GM12878 (cell line): Measurements from ENCODE around the gene BRCA2. TPM values are rescaled to one million over a fixed set of nuclear protein-coding genes. Genes with fewer than 3 reads are reported as not detected.

ENCODE experiments used
- BCL11A ChIP-seq: IDR thresholded peaks from 2 replicates; pipeline ENCODE4 v1.6.1; 2011; ENCODE audit warnings: low read depth, low read length
- CHD1 ChIP-seq: IDR thresholded peaks from 2 replicates; pipeline ENCODE4 v1.6.1; 2012; ENCODE audit warnings: low read depth, low read length, improper control_type of control experiment
- GATAD2B ChIP-seq: fragments of 450-650 bp; conservative IDR thresholded peaks from 2 replicates; pipeline ENCODE4 v1.6.1; 2017; ENCODE audit warnings: low read depth, mild to moderate bottlenecking, moderate library complexity
- IKZF1 ChIP-seq: fragments of 450-650 bp; conservative IDR thresholded peaks from 2 replicates; pipeline ENCODE4 v1.6.1; 2017; ENCODE audit warnings: antibody characterized with exemption, mild to moderate bottlenecking
- IRF4 ChIP-seq: IDR thresholded peaks from 2 replicates; pipeline ENCODE4 v1.6.1; 2011; ENCODE audit warnings: low read depth, low read length
- KDM1A ChIP-seq: fragments of 200-600 bp; sonication (generic); IDR thresholded peaks from 2 replicates; pipeline ENCODE4 v1.6.1; 2016; ENCODE audit warnings: borderline replicate concordance
- MEF2B ChIP-seq: fragments of 450-650 bp; IDR thresholded peaks from 2 replicates; pipeline ENCODE4 v1.6.1; 2018; ENCODE audit warnings: mild to moderate bottlenecking, moderate library complexity; ENCODE audit not compliant: partially characterized antibody, poor library complexity, severe bottlenecking
- MYC ChIP-seq: IDR thresholded peaks from 2 replicates; pipeline ENCODE4 v1.6.1; 2011; ENCODE audit warnings: mild to moderate bottlenecking, low read length, moderate library complexity, inconsistent platforms; ENCODE audit not compliant: insufficient read depth, insufficient replicate concordance, insufficient read length, severe bottlenecking
- NFYA ChIP-seq: IDR thresholded peaks from 2 replicates; pipeline ENCODE4 v1.6.1; 2011; ENCODE audit warnings: low read depth, mild to moderate bottlenecking, low read length, improper control_type of control experiment, borderline replicate concordance
- POU2F2 ChIP-seq: IDR thresholded peaks from 3 replicates; pipeline ENCODE4 v1.6.1; 2011; ENCODE audit warnings: low read depth, mild to moderate bottlenecking, low read length, borderline replicate concordance
- RAD21 ChIP-seq: IDR thresholded peaks from 2 replicates; pipeline ENCODE4 v1.6.1; 2011; ENCODE audit warnings: mild to moderate bottlenecking, low read depth, low read length, moderate library complexity; ENCODE audit not compliant: insufficient read depth
- RFX5 ChIP-seq: IDR thresholded peaks from 2 replicates; pipeline ENCODE4 v1.6.1; 2011; ENCODE audit warnings: low read depth, low read length, improper control_type of control experiment
- RUNX3 ChIP-seq: IDR thresholded peaks from 2 replicates; pipeline ENCODE4 v1.6.1; 2012; ENCODE audit warnings: low read length, inconsistent platforms
- SMC3 ChIP-seq: IDR thresholded peaks from 2 replicates; pipeline ENCODE4 v1.6.1; 2011; ENCODE audit warnings: low read length, improper control_type of control experiment, borderline replicate concordance
- STAT1 ChIP-seq: fragments of 450-650 bp; conservative IDR thresholded peaks from 2 replicates; pipeline ENCODE4 v1.6.1; 2014; ENCODE audit warnings: antibody characterized with exemption, mild to moderate bottlenecking
- TBL1XR1 ChIP-seq: IDR thresholded peaks from 2 replicates; pipeline ENCODE4 v1.6.1; 2012; ENCODE audit warnings: low read depth, low read length, improper control_type of control experiment
- WRNIP1 ChIP-seq: IDR thresholded peaks from 2 replicates; pipeline ENCODE4 v1.6.1; 2011; ENCODE audit warnings: low read depth, low read length, improper control_type of control experiment, borderline replicate concordance
- YBX1 ChIP-seq: fragments of 450-650 bp; IDR thresholded peaks from 2 replicates; pipeline ENCODE4 v1.6.1; 2016; ENCODE audit warnings: antibody characterized with exemption
- YY1 ChIP-seq: IDR thresholded peaks from 2 replicates; pipeline ENCODE4 v1.6.1; 2011; ENCODE audit warnings: low read depth, mild to moderate bottlenecking, low read length
- ZNF24 ChIP-seq: fragments of 450-650 bp; IDR thresholded peaks from 2 replicates; pipeline ENCODE4 v1.6.1; 2017; ENCODE audit warnings: antibody characterized with exemption, mild to moderate bottlenecking
- polyA plus RNA-seq, 11 experiments: library from polyadenylated mRNA; depleted of rRNA in 4 of 11; unstranded in 6 of 11; stranded (reverse) in 5 of 11; fragments of >200 nt; fragmentation: Nextera tagmentation in 4 of 11; fragmentation: Illumina TruSeq in 1 of 11; extraction: Ambion mirVana in 4 of 11; extraction: Trizol in 1 of 11; gene quantifications; 1 replicate in 1 of 11; 2 replicates in 10 of 11; pipeline versions ENCODE4 v1.2.1 to v1.2.3, GENCODE V29; 2011 to 2016; ENCODE audit warnings: inconsistent platforms in 2 of 11, missing spikeins in 2 of 11, low read depth in 1 of 11
- total RNA-seq, 4 experiments: library from RNA; depleted of rRNA in 3 of 4; stranded (reverse); fragments of >200 nt in 3 of 4; fragmentation: Illumina TruSeq in 1 of 4; extraction: Trizol in 1 of 4; gene quantifications; 2 replicates each; pipeline versions ENCODE4 v1.2.1 to v1.2.3, GENCODE V29; 2013 to 2021
- TF ChIP-seq, protein P1 (sequence below): IDR thresholded peaks from 2 replicates; pipeline ENCODE4 v1.6.1; 2012; ENCODE audit warnings: mild to moderate bottlenecking, low read depth, low read length
- TF ChIP-seq, protein P2 (sequence below): fragments of 450-650 bp; IDR thresholded peaks from 2 replicates; pipeline ENCODE4 v1.6.1; 2018; ENCODE audit warnings: borderline replicate concordance, mild to moderate bottlenecking; ENCODE audit not compliant: partially characterized antibody
- TF ChIP-seq, protein P3 (sequence below): fragments of 450-650 bp; IDR thresholded peaks from 2 replicates; pipeline ENCODE4 v1.6.1; 2017; ENCODE audit warnings: low read depth, mild to moderate bottlenecking, moderate library complexity
- TF ChIP-seq, protein P4 (sequence below): fragments of 450-650 bp; IDR thresholded peaks from 2 replicates; pipeline ENCODE4 v1.6.1; 2017; ENCODE audit warnings: mild to moderate bottlenecking, low read depth, inconsistent platforms; ENCODE audit not compliant: poor library complexity, severe bottlenecking

BRCA2 gene
- total and polyA plus RNA-seq, 10 of the 15 experiments (the other 5 are each of a cell fraction or from before 2014, with no cell fraction given), result 7.6 to 42.2 (median 23.9) TPM

DNA sequence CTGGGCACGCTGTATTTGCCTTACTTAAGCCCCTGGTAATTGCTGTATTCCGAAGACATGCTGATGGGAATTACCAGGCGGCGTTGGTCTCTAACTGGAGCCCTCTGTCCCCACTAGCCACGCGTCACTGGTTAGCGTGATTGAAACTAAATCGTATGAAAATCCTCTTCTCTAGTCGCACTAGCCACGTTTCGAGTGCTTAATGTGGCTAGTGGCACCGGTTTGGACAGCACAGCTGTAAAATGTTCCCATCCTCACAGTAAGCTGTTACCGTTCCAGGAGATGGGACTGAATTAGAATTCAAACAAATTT is 676 bp downstream of the BRCA2 start (continued):
- TF ChIP-seq, protein P1, sequence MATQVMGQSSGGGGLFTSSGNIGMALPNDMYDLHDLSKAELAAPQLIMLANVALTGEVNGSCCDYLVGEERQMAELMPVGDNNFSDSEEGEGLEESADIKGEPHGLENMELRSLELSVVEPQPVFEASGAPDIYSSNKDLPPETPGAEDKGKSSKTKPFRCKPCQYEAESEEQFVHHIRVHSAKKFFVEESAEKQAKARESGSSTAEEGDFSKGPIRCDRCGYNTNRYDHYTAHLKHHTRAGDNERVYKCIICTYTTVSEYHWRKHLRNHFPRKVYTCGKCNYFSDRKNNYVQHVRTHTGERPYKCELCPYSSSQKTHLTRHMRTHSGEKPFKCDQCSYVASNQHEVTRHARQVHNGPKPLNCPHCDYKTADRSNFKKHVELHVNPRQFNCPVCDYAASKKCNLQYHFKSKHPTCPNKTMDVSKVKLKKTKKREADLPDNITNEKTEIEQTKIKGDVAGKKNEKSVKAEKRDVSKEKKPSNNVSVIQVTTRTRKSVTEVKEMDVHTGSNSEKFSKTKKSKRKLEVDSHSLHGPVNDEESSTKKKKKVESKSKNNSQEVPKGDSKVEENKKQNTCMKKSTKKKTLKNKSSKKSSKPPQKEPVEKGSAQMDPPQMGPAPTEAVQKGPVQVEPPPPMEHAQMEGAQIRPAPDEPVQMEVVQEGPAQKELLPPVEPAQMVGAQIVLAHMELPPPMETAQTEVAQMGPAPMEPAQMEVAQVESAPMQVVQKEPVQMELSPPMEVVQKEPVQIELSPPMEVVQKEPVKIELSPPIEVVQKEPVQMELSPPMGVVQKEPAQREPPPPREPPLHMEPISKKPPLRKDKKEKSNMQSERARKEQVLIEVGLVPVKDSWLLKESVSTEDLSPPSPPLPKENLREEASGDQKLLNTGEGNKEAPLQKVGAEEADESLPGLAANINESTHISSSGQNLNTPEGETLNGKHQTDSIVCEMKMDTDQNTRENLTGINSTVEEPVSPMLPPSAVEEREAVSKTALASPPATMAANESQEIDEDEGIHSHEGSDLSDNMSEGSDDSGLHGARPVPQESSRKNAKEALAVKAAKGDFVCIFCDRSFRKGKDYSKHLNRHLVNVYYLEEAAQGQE, result no peak
- no peak for TF ChIP-seq STAT1
- no peak for TF ChIP-seq TBL1XR1
- TF ChIP-seq SMC3, result no peak
- no peak for TF ChIP-seq BCL11A
- no peak for TF ChIP-seq ZNF24
- no peak for TF ChIP-seq GATAD2B
- TF ChIP-seq, protein P2, sequence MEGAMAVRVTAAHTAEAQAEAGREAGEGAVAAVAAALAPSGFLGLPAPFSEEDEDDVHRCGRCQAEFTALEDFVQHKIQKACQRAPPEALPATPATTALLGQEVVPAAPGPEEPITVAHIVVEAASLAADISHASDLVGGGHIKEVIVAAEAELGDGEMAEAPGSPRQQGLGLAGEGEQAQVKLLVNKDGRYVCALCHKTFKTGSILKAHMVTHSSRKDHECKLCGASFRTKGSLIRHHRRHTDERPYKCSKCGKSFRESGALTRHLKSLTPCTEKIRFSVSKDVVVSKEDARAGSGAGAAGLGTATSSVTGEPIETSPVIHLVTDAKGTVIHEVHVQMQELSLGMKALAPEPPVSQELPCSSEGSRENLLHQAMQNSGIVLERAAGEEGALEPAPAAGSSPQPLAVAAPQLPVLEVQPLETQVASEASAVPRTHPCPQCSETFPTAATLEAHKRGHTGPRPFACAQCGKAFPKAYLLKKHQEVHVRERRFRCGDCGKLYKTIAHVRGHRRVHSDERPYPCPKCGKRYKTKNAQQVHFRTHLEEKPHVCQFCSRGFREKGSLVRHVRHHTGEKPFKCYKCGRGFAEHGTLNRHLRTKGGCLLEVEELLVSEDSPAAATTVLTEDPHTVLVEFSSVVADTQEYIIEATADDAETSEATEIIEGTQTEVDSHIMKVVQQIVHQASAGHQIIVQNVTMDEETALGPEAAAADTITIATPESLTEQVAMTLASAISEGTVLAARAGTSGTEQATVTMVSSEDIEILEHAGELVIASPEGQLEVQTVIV, result no peak
- no peak for TF ChIP-seq WRNIP1
- no peak for TF ChIP-seq IRF4
- no peak for TF ChIP-seq NFYA
- peak; percentile 37 for TF ChIP-seq RUNX3
- TF ChIP-seq MYC, result no peak
- no peak for TF ChIP-seq YY1
- TF ChIP-seq RAD21, result no peak
- no peak for TF ChIP-seq YBX1
- TF ChIP-seq, protein P3, sequence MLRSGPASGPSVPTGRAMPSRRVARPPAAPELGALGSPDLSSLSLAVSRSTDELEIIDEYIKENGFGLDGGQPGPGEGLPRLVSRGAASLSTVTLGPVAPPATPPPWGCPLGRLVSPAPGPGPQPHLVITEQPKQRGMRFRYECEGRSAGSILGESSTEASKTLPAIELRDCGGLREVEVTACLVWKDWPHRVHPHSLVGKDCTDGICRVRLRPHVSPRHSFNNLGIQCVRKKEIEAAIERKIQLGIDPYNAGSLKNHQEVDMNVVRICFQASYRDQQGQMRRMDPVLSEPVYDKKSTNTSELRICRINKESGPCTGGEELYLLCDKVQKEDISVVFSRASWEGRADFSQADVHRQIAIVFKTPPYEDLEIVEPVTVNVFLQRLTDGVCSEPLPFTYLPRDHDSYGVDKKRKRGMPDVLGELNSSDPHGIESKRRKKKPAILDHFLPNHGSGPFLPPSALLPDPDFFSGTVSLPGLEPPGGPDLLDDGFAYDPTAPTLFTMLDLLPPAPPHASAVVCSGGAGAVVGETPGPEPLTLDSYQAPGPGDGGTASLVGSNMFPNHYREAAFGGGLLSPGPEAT, result peak; percentile 69
- TF ChIP-seq POU2F2, result peak; percentile 60; the same call in 1 of the 3 replicates
- TF ChIP-seq, protein P4, sequence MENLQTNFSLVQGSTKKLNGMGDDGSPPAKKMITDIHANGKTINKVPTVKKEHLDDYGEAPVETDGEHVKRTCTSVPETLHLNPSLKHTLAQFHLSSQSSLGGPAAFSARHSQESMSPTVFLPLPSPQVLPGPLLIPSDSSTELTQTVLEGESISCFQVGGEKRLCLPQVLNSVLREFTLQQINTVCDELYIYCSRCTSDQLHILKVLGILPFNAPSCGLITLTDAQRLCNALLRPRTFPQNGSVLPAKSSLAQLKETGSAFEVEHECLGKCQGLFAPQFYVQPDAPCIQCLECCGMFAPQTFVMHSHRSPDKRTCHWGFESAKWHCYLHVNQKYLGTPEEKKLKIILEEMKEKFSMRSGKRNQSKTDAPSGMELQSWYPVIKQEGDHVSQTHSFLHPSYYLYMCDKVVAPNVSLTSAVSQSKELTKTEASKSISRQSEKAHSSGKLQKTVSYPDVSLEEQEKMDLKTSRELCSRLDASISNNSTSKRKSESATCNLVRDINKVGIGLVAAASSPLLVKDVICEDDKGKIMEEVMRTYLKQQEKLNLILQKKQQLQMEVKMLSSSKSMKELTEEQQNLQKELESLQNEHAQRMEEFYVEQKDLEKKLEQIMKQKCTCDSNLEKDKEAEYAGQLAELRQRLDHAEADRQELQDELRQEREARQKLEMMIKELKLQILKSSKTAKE, result no peak
- TF ChIP-seq MEF2B, result no peak
- TF ChIP-seq RFX5, result no peak
- TF ChIP-seq CHD1, result no peak
- no peak for TF ChIP-seq KDM1A
- peak; percentile 54; the same call in 1 of the 2 replicates for TF ChIP-seq IKZF1
